Activated CD8-positive, alpha-beta memory T cell treated with anti-CD3 and anti-CD28 coated beads for 1 hour (primary cell): ENCODE results near the gene HOXD10.

Experiments
- DNase-seq, 2 donors: peaks; one replicate each; pipeline ENCODE4 v3.0.0-alpha.2; 2020; ENCODE audit warnings: low read depth in 1 of 2; ENCODE audit errors: extremely low read depth in 1 of 2

The HOXD10 gene

DNA sequence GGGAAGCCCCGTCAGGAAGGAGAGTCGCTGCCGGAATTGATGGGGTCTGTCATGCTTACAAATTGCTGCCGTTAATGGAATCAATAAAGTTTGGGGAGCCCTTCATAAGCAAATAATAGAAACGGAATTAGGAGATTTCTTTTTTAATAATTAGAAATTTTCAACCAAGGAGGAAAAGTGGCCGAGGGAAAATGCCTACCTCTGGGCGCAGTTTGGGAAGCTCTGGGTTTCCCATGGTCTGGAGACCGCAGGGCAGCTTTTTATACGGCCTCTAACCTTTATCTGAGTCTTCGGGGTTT, 34.1 kb upstream of the HOXD10 start:
- DNase-seq, result no peak

- DNase-seq, result no peak
These were observed 33.5 kb upstream of the HOXD10 start for GRCh38 chr2:176082824-176083751.

- DNase-seq, result no peak
These were observed 32.7 kb upstream of the HOXD10 start, which contains the start of gene EVX2 for GRCh38 chr2:176083796-176084261. Gene EVX2, minus strand, starts transcription at chr2:176083962. Its CDS starts 186 bp downstream, at chr2:176083776.

GRCh38 chr2:176084611-176085119, 31.9 kb upstream of the HOXD10 start:
- DNase-seq, result no peak

- no peak for DNase-seq
These were observed 31.3 kb upstream of the HOXD10 start for GRCh38 chr2:176085120-176085788.

- DNase-seq, result no peak
These were observed 30.5 kb upstream of the HOXD10 start for GRCh38 chr2:176085861-176086771.

DNA sequence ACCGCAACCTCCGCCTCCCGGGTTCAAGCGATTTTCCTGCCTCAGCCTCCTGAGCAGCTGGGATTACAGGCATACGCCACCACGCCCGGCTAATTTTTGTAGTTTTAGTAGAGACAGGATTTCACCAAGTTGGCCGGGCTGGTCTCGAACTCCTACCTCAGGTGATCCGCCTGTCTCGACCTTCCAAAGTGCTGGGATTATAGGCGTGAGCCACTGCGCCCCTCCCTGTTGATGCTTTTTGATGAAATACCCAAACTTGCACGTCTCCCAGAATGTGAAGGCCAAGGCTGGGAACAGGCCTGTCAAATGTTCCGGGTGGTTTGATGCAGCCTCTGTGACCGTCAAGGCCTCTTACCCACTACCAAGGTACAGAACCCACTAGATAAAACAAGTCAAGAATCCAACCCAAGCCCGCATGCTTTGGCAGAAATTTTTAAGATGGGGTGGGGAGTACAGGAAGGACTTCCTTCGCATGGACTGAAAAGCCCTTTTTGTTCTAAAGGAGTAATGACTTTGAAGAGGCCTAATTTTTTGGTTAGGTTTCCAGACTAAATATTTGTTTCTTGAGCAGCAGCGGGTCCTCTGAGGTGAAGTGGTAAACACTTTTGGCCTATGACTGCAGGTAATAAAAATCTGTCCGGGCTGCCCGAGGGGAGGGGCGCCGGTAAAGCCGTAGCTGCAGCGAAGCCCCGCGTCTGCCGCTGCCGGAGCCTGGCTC, 29.1 kb upstream of the HOXD10 start:
- DNase-seq, result no peak

- DNase-seq, result no peak
These were observed 28.3 kb upstream of the HOXD10 start for GRCh38 chr2:176088048-176088936.

DNA sequence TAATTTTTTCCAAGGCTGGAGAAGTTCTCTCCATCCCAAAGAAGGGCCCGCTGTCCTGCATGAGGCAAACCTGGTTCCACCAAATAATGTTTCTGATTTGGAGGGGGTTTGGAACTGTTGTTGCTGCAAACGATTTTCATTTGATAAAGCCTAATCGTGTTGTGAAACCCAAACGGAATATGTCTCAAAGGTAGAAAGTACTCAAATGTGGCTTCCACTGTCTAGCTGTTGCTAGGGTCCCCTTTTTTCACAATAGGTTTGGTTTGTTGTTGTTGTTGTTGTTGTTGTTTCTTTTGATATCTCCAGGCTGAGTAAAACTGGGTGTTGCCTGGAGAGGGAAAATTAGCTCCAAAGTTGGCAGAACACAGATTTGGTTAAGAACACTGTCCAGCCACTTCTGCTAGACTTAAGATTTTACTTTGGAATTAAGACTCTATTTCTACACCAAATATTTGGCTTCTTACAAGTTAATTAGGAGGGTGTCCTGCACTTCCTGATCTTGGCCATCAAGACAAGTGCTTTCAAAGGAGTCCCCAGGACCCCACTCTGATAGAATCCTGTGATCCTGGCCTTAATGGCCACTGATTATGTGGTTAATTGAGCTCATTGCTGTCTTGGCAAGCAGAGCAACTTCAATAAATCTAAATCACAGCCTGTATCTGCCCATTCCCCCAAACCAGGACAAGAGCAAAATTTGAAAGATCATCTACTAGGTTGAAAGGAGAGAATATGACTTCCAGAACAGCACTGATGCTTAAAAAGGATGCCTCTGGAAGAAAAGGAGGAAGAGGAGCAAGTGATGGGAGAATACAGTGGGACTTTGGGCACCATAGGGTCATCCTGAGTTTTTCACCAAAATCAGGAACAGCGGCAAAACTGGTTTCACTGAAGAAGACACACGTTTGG, 27.4 kb upstream of the HOXD10 start:
- no peak for DNase-seq

DNA sequence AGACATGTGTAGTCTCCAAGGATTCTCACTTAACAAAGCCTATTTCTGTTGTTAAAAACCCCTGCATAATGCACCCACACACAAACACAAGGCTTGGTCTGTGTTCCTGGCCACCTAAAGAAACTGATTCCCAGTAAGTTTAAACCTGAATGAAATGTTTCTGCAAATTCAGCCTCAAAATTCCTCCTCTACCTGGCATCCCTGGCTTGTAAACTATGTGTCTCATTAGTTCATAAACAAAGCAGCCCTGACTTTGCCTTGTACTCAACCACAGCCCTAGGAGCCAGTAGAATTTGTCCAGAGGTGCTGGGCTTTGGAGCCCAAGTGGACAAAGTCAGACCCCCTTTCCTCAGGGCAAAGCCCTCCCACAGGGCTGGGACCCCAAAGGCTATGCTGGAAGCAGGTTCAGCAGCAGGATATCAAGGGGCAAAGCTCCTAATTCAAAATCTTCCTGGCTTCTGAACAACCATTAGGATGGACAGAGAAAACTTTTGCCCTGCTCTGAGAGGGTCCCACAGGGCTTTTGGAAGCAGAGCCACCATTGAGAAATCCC, 26.7 kb upstream of the HOXD10 start:
- no peak for DNase-seq

- no peak for DNase-seq
These were observed 25.7 kb upstream of the HOXD10 start for GRCh38 chr2:176090862-176091261.

- DNase-seq, result no peak
These were observed 25.0 kb upstream of the HOXD10 start for GRCh38 chr2:176091329-176092258.

GRCh38 chr2:176092270-176093144, 24.1 kb upstream of the HOXD10 start, which contains the start of gene HOXD13:
Gene HOXD13, plus strand, starts transcription at chr2:176092721. Its CDS starts 170 bp downstream, at chr2:176092891.
- no peak for DNase-seq

- no peak for DNase-seq
These were observed 23.3 kb upstream of the HOXD10 start for GRCh38 chr2:176093145-176093897.

DNA sequence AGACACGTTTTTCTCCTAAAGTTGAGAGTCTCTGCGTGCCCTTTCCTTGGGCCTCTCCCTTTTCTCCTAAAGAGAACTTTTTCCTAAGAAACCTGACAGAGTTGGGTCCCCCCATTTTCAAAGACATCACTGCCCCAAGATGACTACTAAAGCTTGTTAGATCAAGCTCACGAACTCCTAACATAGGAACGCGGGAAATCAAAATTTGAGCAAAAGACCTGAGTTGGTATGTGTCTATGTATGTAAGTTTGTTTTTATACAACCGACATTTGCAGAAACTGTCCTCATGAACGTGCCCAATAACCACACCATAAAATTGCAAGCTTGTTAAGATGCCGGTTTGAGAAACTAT, 22.7 kb upstream of the HOXD10 start:
- no peak for DNase-seq
